GM18861 (cell line): ENCODE results near the gene DNAJC30.
"Not testable (repeated sequence)": the region's sequence is repeated elsewhere in the genome, so short reads cannot be mapped to it uniquely, and the experiment has no call there.

ENCODE experiments used
- ATAC-seq: cut with Tn5 transposase; IDR thresholded peaks from one replicate; pipeline ENCODE4 v1.9.1; 2021; ENCODE audit not compliant: unreplicated experiment

DNAJC30 gene

GRCh38 chr7:73683788-73684693 lies 788 bp upstream of the DNAJC30 start:
- ATAC-seq = peak; percentile 9

GRCh38 chr7:73682745-73683055 lies 553 bp downstream of the DNAJC30 start:
- ATAC-seq = no peak

GRCh38 chr7:73681031-73681430 lies 2.2 kb downstream of the DNAJC30 start:
- no peak for ATAC-seq

DNA sequence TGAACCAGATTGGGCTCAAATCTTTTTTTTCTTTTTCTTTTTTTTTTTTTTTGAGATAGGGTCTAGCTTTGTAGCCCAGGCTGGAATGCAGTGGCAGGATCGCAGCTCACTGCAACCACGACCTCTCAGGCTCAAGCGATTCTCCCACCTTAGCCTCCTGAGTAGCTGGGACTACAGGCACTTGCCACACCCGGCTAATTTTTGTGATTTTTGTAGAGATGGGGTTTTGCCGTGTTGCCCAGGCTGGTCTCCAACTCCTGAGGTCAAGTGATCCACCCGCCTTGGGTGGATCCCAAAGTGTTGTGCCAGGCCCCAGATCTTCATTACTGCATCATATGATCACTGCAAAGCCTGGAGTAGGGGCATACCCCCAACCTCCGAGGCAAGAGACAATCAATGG lies 2.8 kb downstream of the DNAJC30 start:
- ATAC-seq = no peak

DNA sequence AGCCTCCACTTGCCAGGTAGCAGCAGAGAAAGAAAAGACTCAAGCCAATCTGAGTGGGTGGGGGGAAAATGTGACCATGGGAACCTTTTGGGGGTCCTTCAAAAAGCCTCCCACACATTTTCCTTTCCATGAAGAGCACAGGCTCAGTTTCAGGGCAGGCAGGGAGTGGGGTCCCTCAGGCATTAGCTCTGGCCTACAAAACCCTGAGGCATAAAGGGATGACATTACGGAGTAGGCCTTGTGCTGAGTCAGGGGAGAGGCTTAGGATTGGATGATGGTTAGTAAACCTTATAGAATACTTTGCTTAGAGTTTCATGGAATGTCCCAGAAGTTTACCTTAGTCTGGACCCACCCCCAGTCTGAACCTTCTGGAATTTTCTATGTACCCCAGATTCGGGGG lies 3.5 kb downstream of the DNAJC30 start:
- no peak for ATAC-seq

GRCh38 chr7:73678862-73679261 lies 4.4 kb downstream of the DNAJC30 start:
- ATAC-seq = no peak

- not testable (repeated sequence) for ATAC-seq
Observed at GRCh38 chr7:73676062-73676461, 7.2 kb downstream of the DNAJC30 start.

DNA sequence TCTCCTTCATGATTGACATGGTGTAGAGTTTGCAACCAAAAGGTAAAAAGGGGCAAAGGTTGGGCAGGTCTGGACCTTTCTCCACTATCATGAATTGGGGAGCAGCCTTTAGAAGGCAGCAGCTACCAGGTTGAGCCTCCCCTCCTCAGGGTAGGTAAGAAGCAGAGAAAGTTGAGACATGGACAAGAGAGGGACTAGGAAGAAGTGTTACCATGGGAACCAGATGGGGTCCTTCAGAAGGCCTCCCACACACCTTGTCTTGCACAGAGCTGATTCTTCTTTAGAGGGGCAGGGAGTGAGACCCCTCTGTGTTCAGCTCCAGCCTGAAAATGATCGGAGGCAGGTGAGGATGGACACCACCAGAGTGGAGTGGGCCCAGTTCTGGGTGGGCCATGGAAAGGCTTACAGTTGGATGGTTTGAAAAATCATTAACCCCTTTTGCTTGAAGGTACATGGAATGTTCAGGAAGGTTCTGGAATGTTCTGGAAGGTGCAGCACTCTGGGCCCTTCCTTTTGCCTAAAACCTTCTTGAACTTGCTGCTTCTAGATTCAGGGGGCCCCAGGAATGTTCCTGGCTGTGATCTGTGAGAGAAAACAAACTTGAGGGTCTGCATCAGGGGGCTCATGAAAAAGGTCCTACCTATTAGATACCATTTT lies 8.7 kb downstream of the DNAJC30 start:
- no peak for ATAC-seq

DNA sequence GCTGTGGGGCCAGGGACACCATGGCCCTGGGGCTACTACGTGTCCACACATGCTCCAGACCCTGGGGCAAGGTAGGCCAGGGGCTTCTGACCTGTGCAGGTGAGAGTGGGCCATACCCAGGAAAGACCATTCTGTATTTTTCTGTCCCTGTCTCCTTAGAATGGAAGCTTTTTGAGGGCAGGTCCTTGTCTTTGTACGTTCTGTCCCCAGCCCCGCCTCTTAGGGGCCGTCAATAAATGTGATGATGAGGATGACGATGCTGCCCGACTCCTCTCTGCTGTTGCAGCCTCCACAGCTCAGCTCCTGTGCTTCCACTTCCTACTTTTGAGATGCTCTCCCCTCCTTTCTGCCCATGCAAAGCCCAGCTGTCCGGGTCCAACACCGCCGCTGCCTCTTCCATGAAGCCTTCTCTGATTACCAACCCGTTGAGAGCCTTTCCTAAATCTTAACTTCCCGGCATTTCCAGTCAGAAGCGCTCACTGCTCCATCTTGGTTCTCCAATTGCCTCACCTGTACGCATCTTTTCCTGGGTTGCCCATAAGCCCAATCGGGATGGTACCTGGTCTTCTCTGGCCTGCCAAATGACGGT lies 11.3 kb downstream of the DNAJC30 start:
- ATAC-seq = no peak

- no peak for ATAC-seq
Observed at GRCh38 chr7:73671322-73671661, 12.0 kb downstream of the DNAJC30 start.

DNA sequence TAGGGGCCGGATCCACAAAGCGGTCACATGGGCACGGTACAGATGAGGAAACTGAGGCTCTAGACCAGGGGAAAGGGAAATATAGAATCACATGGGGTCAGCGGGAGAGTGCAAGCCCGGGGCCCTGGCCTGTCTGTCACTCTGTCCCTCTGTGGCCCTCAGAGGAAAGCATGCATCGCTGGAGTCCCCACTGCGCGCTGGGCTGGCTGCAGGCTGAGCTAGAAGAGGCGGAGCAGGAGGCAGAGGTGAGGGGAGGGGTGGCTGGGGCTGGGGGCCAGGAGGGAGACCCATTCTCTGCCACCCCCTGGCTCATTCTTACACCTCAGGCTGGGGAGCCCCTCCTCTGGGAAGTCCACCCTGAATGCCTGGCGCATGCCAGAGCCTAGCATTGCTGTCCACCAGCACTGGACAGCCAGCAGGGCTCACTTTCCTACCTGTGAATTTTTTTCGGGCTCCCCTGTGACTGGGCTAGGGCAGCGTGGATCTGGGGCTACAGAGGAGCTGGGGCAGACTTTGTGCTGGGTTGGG lies 13.3 kb downstream of the DNAJC30 start:
- ATAC-seq = no peak

- ATAC-seq = no peak
Observed at GRCh38 chr7:73669288-73669701, 14.0 kb downstream of the DNAJC30 start.

DNA sequence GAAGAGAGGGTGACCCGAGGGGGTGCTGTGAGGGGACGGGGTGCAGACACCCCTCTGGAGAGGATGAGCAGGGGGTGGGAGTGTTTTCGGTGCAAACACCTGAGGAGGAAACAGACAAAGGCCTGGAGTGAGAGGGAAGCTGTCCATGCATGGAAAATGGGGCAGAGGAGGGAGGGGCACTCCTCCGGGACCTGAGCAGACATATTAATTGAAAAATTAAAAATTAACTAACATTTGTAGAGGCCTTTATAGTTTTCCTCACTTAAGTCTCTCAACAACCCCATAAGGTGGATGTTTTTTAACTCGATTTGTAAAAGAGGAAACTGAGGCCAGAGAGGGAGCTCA lies 14.4 kb downstream of the DNAJC30 start:
- ATAC-seq = no peak

- ATAC-seq = no peak
Observed at GRCh38 chr7:73668103-73668885, 15.0 kb downstream of the DNAJC30 start.

GRCh38 chr7:73667344-73668102 lies 15.7 kb downstream of the DNAJC30 start, which contains the start of gene VPS37D:
VPS37D (plus strand) TSS chr7:73667831; CDS start chr7:73667959, 128 bp downstream.
- ATAC-seq = peak; percentile 79

DNA sequence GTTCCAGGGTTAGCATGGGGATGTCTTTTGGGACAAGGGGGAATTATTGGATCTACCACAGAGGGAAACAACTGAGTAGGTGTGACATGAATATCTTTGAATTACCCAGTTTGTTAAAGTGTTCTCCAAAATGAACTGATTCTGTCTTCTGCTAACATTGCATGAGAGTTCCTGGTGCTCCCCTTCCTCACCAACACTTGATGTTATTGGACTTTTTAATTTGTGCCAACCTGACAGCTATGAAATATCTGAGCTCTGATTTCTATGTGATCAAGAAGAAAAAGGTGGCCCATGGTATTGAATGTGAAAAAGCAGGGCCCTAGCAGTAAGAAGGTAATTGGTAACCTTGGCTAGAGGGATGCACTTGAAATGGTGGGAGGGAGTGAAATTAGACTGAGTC lies 20.2 kb downstream of the DNAJC30 start:
- no peak for ATAC-seq

DNA sequence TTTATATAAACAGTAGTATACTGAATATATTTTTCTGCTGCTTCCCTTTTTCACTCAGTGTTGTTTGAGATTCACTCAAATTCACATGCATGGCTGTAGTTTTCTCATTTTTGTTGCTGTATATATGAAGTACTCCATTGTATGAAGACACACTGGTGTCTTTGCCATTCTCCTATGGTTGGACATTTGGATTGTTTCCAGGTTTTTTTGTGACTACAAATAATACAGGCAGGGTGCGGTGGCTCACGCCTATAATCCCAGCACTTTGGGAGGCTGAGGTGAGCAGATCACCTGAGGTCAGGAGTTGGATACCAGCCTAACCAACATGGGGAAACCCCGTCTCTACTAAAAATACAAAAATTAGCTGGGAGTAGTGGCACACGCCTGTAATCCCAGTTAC lies 22.7 kb downstream of the DNAJC30 start:
- not testable (repeated sequence) for ATAC-seq

DNA sequence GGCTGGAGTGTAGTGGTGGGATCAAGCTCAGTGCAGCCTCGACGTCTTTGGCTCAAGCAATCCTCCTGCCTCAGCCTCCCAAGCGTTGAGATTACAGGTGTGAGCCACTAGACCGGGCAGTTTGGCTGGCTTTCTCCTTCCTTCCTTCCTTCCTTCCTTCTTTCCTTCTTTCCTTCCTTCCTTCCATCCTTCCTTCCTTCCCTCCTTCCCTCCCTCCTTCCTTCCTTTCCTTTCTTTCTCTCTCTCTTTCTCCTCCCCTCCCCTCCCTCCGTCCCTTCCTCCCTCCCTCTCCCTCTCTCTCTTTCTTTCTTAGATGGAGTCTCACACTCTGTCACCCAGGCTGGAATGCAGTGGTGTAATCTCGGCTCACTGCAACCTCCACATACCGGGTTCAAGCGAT lies 23.3 kb downstream of the DNAJC30 start:
- no peak for ATAC-seq

GRCh38 chr7:73655309-73655708 lies 27.9 kb downstream of the DNAJC30 start:
- ATAC-seq = not testable (repeated sequence)

DNA sequence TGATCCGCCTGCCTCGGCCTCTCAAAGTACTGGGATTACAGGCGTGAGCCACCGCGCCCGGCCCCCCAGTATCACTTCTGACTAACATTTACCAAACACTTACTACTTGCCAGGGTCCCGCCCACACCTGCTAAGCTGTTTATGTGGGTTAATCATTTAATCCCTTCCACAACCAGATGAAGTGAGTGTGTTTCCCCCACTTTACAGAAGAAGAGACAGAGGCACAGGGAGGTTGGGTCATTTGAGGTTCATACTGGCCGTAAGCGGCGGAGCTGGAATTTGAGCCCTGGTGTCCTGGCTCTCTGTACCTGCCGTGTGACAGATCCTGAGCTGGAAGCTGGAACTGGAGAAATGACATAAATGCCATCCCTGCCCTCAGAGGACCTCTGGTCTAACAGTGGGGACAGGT lies 30.7 kb downstream of the DNAJC30 start:
- no peak for ATAC-seq
